PC-9 (cell line): ENCODE data around the gene DPP10. TPM values are rescaled to one million over a fixed set of nuclear protein-coding genes. Genes with fewer than 3 reads are reported as not detected.

ENCODE experiments used
- BruUV-seq: library from RNA; stranded (reverse); fragments of 400-500 nt; replicated peaks from 2 replicates; lab custom pipeline; 2021; lab: Mats Ljungman, UMichigan
- CTCF ChIA-PET: fragments of 300-600 bp; sonication (Branson Sonifier 250); formaldehyde crosslinking; loops from one replicate; lab custom pipeline; 2022; ENCODE audit warnings: antibody characterized with exemption; lab: Charles Lee
- POLR2A ChIA-PET: fragments of 300-600 bp; sonication (Branson Sonifier 250); formaldehyde crosslinking; loops from one replicate; lab custom pipeline; 2022; ENCODE audit warnings: antibody characterized with exemption; ENCODE audit not compliant: unreplicated experiment; lab: Charles Lee
- DNase-seq, 2 experiments: peaks; one replicate each; pipeline versions ENCODE4 v3.0.0 to v3.0.0-alpha.2; 2015 to 2022; ENCODE audit warnings: mixed read lengths in 1 of 2
- H2AFZ ChIP-seq: fragments of 200-600 bp; sonication (generic); 2 replicates; pipeline ENCODE4 v1.8.1; 2017; ENCODE audit warnings: antibody characterized with exemption
- H3F3A ChIP-seq: fragments of 200-600 bp; sonication (generic); 2 replicates; pipeline ENCODE4 v1.8.1; 2017; ENCODE audit warnings: antibody characterized with exemption, mild to moderate bottlenecking, low read depth; ENCODE audit not compliant: insufficient read depth
- H3K27ac ChIP-seq: fragments of 200-600 bp; sonication (generic); 2 replicates; pipeline ENCODE4 v1.6.1; 2016; ENCODE audit warnings: mixed run types
- H3K27me3 ChIP-seq: fragments of 200-600 bp; sonication (generic); 2 replicates; pipeline ENCODE4 v1.6.1; 2016; ENCODE audit warnings: low read depth, mixed run types; ENCODE audit not compliant: insufficient read depth
- H3K36me3 ChIP-seq: fragments of 200-600 bp; sonication (generic); 2 replicates; pipeline ENCODE4 v1.6.1; 2016; ENCODE audit warnings: low read depth, mixed run types
- H3K4me1 ChIP-seq: fragments of 200-600 bp; sonication (generic); replicated peaks from 2 replicates; pipeline ENCODE4 v1.6.1; 2016; ENCODE audit warnings: mixed run types; ENCODE audit not compliant: insufficient read depth
- H3K4me2 ChIP-seq: fragments of 200-600 bp; sonication (generic); 2 replicates; pipeline ENCODE4 v1.6.1; 2017; ENCODE audit warnings: mixed run types
- H3K4me3 ChIP-seq: fragments of 200-600 bp; sonication (generic); 2 replicates; pipeline ENCODE4 v1.6.1; 2016; ENCODE audit warnings: mixed run types
- H3K79me2 ChIP-seq: fragments of 200-600 bp; sonication (generic); 2 replicates; pipeline ENCODE4 v1.6.1; 2017; ENCODE audit warnings: low read depth, mixed run types
- H3K9me2 ChIP-seq: fragments of 200-600 bp; sonication (generic); 2 replicates; pipeline ENCODE4 v1.8.1; 2017; ENCODE audit warnings: mild to moderate bottlenecking; ENCODE audit not compliant: insufficient read depth
- H3K9me3 ChIP-seq: fragments of 200-600 bp; sonication (generic); 2 replicates; pipeline ENCODE4 v1.8.1; 2016; ENCODE audit warnings: low read depth; ENCODE audit not compliant: insufficient read depth
- H4K20me1 ChIP-seq: fragments of 200-600 bp; sonication (generic); 2 replicates; pipeline ENCODE4 v1.8.1; 2017; ENCODE audit not compliant: insufficient read depth
- EZH2 ChIP-seq: fragments of 200-600 bp; sonication (generic); IDR thresholded peaks from 2 replicates; pipeline ENCODE4 v1.8.0; 2017; ENCODE audit warnings: antibody characterized with exemption, low read depth
- intact Hi-C: fragments of 100-400 bp; cut with micrococcal nuclease; formaldehyde crosslinking; loops from one replicate; pipeline ENCODE4 v1.10.0; 2022; ENCODE audit not compliant: unreplicated experiment
- total RNA-seq: library from RNA; stranded (reverse); gene quantifications from 2 replicates; pipeline ENCODE4 v1.2.3, GENCODE V29; 2021
- TF ChIP-seq, protein P1 (sequence below): fragments of 200-600 bp; sonication (generic); conservative IDR thresholded peaks from 2 replicates; pipeline ENCODE4 v1.6.1; 2017; ENCODE audit warnings: mixed run types, antibody characterized with exemption, mild to moderate bottlenecking, moderate library complexity

DPP10 gene
- total RNA-seq, 1 experiment from 2014 or later = not detected

DNA sequence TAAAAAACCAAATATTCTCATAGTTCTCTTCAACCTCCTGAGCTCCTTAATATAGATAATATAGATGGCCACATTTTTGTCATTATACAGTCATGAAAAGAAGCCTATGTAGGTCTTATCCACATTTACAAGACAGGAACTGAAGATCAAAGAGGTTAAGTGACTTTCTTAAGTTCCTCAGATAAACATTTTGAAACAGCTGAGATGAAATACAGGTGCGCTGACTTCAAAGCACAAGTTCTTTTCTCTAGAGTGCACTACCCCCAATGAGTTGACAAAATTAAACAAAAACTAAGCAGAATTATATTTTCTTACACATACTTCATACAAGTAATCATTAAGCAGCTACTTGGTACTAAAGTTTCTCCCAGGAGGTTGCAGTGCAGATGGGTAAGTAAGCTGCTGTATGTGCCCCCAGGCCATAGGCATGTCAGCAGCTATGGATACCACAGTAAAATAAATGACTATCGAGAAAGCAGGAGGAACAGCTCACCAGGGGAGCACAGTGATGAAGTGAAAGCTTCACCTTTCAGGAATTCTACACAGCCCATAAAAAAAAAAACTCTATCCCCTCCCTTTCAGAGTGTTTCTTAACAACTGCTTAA, 199.8 kb downstream of the DPP10 start:
- Histone ChIP-seq H3K9me3 (no peaks in the 10 kb centered on the region), H3K4me3 (no peak overlapping the region), H3K36me3 (no peaks in the 10 kb centered on the region), H2AFZ (no peak overlapping the region), H3K4me2 (no peak overlapping the region), H3F3A (no peaks in the 10 kb centered on the region), H3K4me1 (no peaks in the 10 kb centered on the region), H3K27me3 (peaks cover 4% of the 10 kb centered on the region; the same call in 1 of the 2 replicates), H3K27ac (no peak overlapping the region), H3K79me2 (no peaks in the 10 kb centered on the region), H3K9me2 (no peaks in the 10 kb centered on the region), H4K20me1 (no peaks in the 10 kb centered on the region)
- intact Hi-C loops = no loop called here
- CTCF ChIA-PET = no interaction called here
- POLR2A ChIA-PET = no interaction called here
- TF ChIP-seq EZH2 = no peak
- TF ChIP-seq, protein P1, sequence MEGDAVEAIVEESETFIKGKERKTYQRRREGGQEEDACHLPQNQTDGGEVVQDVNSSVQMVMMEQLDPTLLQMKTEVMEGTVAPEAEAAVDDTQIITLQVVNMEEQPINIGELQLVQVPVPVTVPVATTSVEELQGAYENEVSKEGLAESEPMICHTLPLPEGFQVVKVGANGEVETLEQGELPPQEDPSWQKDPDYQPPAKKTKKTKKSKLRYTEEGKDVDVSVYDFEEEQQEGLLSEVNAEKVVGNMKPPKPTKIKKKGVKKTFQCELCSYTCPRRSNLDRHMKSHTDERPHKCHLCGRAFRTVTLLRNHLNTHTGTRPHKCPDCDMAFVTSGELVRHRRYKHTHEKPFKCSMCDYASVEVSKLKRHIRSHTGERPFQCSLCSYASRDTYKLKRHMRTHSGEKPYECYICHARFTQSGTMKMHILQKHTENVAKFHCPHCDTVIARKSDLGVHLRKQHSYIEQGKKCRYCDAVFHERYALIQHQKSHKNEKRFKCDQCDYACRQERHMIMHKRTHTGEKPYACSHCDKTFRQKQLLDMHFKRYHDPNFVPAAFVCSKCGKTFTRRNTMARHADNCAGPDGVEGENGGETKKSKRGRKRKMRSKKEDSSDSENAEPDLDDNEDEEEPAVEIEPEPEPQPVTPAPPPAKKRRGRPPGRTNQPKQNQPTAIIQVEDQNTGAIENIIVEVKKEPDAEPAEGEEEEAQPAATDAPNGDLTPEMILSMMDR = no peak
- no TSS peak for BruUV-seq
- DNase-seq = no peak

DNA sequence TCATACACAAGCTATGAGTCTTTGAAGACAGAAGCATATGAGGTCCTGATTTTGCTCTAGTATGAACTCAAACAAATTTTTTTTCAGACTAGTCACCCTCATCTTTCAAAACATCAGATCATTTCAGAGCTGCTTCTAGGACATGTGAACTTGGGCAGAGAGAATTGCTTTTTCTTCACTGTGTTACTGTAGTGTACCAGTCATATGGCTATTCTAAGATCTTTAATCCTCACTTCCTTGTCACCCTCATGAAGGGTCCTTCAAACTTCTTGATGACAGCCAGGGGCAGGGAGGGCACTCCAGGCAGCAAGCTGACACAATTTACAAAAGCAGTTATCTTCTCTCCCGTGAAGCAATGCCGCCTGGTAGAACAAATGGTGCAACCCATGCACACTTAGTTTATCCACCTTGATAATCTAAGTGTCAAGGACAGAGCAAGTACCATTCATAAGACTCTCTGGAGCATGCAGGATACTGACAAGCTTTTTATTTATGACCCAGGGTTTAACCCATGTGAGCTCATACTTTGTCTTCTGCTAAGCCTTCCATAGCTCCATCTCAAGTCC, 200.6 kb downstream of the DPP10 start:
- H3K4me3 ChIP-seq = no peak overlapping the region
- no peak overlapping the region for H2AFZ ChIP-seq
- H3K9me3 ChIP-seq = no peaks in the 10 kb centered on the region
- ChIA-PET POLR2A (no interaction called here), CTCF (no interaction called here)
- no peak overlapping the region for H3K4me2 ChIP-seq
- intact Hi-C loops = no loop called here
- H3K27ac ChIP-seq = no peak overlapping the region
- no peak for DNase-seq
- no TSS peak for BruUV-seq
- TF ChIP-seq, protein P1 = no peak
- no peak for TF ChIP-seq EZH2
- no peaks in the 10 kb centered on the region for H3K4me1 ChIP-seq
- H3F3A ChIP-seq = no peaks in the 10 kb centered on the region
- no peaks in the 10 kb centered on the region for H3K36me3 ChIP-seq
- H4K20me1 ChIP-seq = no peaks in the 10 kb centered on the region
- H3K9me2 ChIP-seq = no peaks in the 10 kb centered on the region
- no peaks in the 10 kb centered on the region for H3K79me2 ChIP-seq
- peaks cover 5% of the 10 kb centered on the region; the same call in 1 of the 2 replicates for H3K27me3 ChIP-seq

DNA sequence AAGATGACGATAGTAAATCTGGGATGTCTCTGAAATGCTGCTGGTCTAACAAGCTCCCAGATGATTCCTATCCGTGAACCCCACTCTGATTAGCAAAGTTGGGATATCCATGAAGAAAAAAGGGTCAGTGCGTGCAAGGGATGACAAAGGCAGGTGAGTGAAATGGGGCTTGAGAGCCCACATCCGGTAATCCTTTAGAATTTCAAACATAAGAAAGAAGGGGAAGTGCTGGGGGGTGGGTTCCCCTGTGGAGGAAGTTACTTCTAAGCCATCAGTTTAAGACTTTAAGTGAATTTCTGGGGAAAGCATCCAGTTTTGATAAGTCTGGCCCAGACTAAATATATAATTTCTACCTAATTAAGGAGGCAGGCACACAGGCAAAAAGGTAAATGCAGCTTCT, 209.5 kb downstream of the DPP10 start:
- CTCF ChIA-PET = no interaction called here
- no TSS peak for BruUV-seq
- POLR2A ChIA-PET = no interaction called here

More for the DNA sequence above, 209.5 kb downstream of the DPP10 start:
- H3K4me2 ChIP-seq = no peak overlapping the region
- no peak overlapping the region for H2AFZ ChIP-seq
- no peaks in the 10 kb centered on the region; the same call in 1 of the 2 replicates for H3K9me2 ChIP-seq
- no peaks in the 10 kb centered on the region for H3F3A ChIP-seq
- no peaks in the 10 kb centered on the region for H3K9me3 ChIP-seq
- H4K20me1 ChIP-seq = no peaks in the 10 kb centered on the region
- H3K27ac ChIP-seq = no peak overlapping the region
- TF ChIP-seq, protein P1 = no peak
- no peak for TF ChIP-seq EZH2
- no peak for DNase-seq
- no peaks in the 10 kb centered on the region for H3K36me3 ChIP-seq
- H3K4me3 ChIP-seq = no peak overlapping the region
- H3K4me1 ChIP-seq = no peaks in the 10 kb centered on the region
- peaks cover 22% of the 10 kb centered on the region; the same call in 1 of the 2 replicates for H3K27me3 ChIP-seq
- no peaks in the 10 kb centered on the region for H3K79me2 ChIP-seq
- intact Hi-C loops = no loop called here
